Suprapubic skin (tissue), 4 donors: ENCODE measurements around the gene TIPARP. TPM values are rescaled to one million over a fixed set of nuclear protein-coding genes. Genes with fewer than 3 reads are reported as not detected.

ENCODE experiments used
- DNase-seq, 2 donors: peaks; one replicate each; pipeline ENCODE4 v3.0.0-alpha.2; 2019; ENCODE audit warnings: low spot score in 2 of 2
- H3K27ac ChIP-seq: fragments of 200-600 bp; sonication (generic); one replicate; pipeline ENCODE4 v1.5.1; 2019
- H3K27me3 ChIP-seq: fragments of 200-600 bp; sonication (generic); one replicate; pipeline ENCODE4 v1.5.1; 2019
- H3K36me3 ChIP-seq: fragments of 200-600 bp; sonication (generic); one replicate; pipeline ENCODE4 v1.5.1; 2019
- H3K4me1 ChIP-seq: fragments of 200-600 bp; sonication (generic); one replicate; pipeline ENCODE4 v1.5.1; 2019
- H3K4me3 ChIP-seq: fragments of 200-600 bp; sonication (generic); one replicate; pipeline ENCODE4 v1.5.1; 2019; ENCODE audit warnings: mild to moderate bottlenecking
- H3K9me3 ChIP-seq: fragments of 200-600 bp; sonication (generic); one replicate; pipeline ENCODE4 v1.5.1; 2019
- CTCF ChIP-seq, 2 donors: fragments of 200-600 bp in 1 of 2; fragments of 450-650 bp in 1 of 2; sonication (generic) in 1 of 2; IDR thresholded peaks; one replicate each; pipeline ENCODE4 v1.5.1; 2016 to 2019; ENCODE audit warnings: antibody characterized with exemption in 2 of 2, mild to moderate bottlenecking in 1 of 2, moderate library complexity in 1 of 2
- EP300 ChIP-seq: sonication (generic); formaldehyde crosslinking; IDR thresholded peaks from one replicate; pipeline ENCODE4 v1.6.1; 2017; ENCODE audit warnings: antibody characterized with exemption
- POLR2A ChIP-seq, 2 donors: fragments of 450-650 bp; IDR thresholded peaks; one replicate each; pipeline ENCODE4 v1.6.1; 2017; ENCODE audit warnings: antibody characterized with exemption in 2 of 2, mild to moderate bottlenecking in 2 of 2, moderate library complexity in 2 of 2
- POLR2AphosphoS5 ChIP-seq, 3 donors: sonication (generic); formaldehyde crosslinking; IDR thresholded peaks; one replicate each; pipeline ENCODE4 v1.6.1; 2017; ENCODE audit warnings: antibody characterized with exemption in 3 of 3
- WGBS: methylation state at CpG from one replicate; pipeline ENCODE4 v1.1.5; 2018; 5-methylcytosine and 5-hydroxymethylcytosine counted together
- total RNA-seq, 4 donors: library from RNA; depleted of rRNA; stranded (reverse); fragments of >200 nt; gene quantifications; one replicate each; pipeline ENCODE4 v1.1.0, GENCODE V29; 2016

The TIPARP gene
- total RNA-seq, 4 donors from 2014 or later, result 85.5 to 152 (median 140) TPM

DNA sequence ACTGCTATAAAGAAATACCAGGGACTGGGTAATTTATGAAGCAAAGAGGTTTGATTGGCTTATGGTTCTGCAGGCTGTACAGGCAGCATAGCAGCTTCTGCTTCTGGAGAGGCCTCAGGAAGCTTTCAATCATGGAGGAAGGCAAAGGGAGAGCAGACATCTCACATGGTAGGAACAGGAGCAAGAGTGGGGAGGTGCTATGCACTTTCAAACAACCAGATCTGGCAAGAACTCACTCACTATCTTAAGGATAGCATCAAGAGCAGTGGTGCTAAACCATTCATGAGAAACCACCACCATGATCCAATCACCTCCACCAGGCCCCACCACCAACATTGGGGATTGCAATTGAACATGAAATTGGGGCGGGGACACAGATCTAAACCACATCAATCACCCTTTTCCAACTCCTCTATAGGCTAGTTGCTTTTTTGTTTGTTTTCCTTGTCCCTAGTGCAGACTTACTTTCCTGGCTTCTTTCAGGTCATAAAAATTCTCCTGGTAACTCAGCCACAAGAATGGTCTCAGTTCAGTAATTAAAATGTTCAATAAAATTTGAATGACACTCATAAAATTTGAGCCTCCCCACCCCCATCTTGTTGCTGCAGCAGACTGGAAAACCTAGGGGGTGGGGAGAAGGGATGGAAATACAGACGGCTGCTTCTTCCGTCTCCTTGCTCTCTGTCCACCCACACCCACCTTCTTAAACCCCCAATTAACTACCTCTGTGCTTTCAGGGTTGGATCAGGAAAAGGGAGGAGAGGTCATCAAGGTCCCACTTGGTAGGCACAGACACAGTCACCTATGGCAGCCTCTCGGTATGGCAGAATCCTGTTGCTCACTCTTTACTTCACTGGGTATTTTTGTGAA lies 16.3 kb upstream of the TIPARP start:
- TF ChIP-seq CTCF (IDR thresholded peaks at IDR 0.05) (no peak), EP300 (no peak)
- H3K4me3 ChIP-seq, result no peak overlapping the region
- no peak overlapping the region for H3K27ac ChIP-seq
- H3K9me3 ChIP-seq, result no peaks in the 10 kb centered on the region
- WGBS, result 91% methylated on average over 4 of the region's 4 CpGs
- DNase-seq, result no peak
- no peaks in the 10 kb centered on the region for H3K36me3 ChIP-seq
- no peaks in the 10 kb centered on the region for H3K4me1 ChIP-seq
- no peaks in the 10 kb centered on the region for H3K27me3 ChIP-seq

DNA sequence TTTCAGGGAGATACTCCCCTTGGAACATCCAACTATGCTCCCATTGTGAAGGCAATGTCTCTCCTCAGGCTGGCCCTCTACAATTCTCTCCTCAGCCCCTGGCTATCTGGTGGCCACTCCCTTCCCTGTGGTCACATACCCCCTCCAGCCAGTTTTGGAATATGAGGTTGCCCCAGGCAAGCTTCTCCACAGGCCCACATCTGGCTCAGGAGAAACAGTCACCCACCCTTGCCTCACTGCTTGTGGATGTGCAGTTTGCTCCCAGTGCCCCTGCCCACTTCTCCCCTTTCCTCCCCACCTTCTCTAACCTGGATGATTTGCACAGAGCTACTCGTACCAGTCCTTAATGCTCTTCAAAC lies 15.7 kb upstream of the TIPARP start:
- TF ChIP-seq POLR2A (IDR thresholded peaks at IDR 0.05) (no peak), CTCF (IDR thresholded peaks at IDR 0.05) (no peak), EP300 (no peak), POLR2AphosphoS5 (IDR thresholded peaks at IDR 0.05) (no peak)
- WGBS, result 91% methylated on average over 1 of the region's 1 CpG

DNA sequence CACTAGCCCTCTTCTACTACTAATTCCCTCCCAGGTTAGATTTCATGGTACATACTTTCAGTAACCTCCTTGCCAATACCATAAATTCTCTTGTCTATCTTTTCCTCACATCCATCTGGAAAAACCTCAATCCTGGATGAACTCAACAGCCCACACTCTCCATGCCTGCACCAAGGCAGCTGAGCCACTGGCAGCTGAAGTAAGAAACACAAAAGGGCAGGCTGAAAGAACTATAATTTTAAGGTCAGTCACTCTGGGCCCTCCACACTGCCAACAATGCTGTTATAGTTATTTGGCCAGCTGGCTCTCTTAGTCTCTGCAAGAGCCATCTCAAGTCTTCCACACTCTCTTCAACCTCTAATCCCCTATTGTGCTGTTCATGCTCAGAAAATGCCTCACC lies 15.1 kb upstream of the TIPARP start:
- Histone ChIP-seq H3K4me3 (no peak overlapping the region), H3K27me3 (no peaks in the 10 kb centered on the region), H3K9me3 (no peaks in the 10 kb centered on the region), H3K36me3 (no peaks in the 10 kb centered on the region), H3K4me1 (no peaks in the 10 kb centered on the region), H3K27ac (no peak overlapping the region)
- DNase-seq, result no peak
- no peak for TF ChIP-seq CTCF (IDR thresholded peaks at IDR 0.05)

More for the DNA sequence above, 15.7 kb upstream of the TIPARP start:
- Histone ChIP-seq H3K4me1 (no peaks in the 10 kb centered on the region), H3K36me3 (no peaks in the 10 kb centered on the region), H3K27me3 (no peaks in the 10 kb centered on the region), H3K4me3 (no peak overlapping the region), H3K9me3 (no peaks in the 10 kb centered on the region), H3K27ac (no peak overlapping the region)
- DNase-seq, result no peak

DNA sequence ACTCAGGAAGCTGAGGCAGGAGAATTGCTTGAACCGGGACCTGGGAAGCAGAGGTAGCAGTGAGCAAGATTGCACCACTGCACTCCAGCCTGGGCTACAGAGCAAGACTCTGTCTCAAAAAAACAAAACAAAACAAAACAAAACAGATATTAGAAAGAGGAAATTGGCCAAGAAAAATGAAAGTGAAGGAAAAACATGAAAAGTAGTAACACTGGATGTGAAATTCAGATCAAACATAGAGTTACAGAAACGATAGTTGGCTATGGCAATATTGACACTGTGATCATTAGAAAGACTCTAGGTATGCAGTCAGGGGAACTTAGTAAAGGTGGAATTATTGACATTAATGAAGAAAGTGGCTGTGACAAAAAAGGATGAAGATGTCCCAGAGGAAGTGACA lies 13.2 kb upstream of the TIPARP start:
- WGBS, result 79% methylated on average over 2 of the region's 2 CpGs
- Histone ChIP-seq H3K9me3 (no peaks in the 10 kb centered on the region), H3K4me3 (no peak overlapping the region), H3K4me1 (no peaks in the 10 kb centered on the region), H3K36me3 (no peaks in the 10 kb centered on the region), H3K27ac (no peak overlapping the region), H3K27me3 (no peaks in the 10 kb centered on the region)
- TF ChIP-seq EP300 (no peak), CTCF (IDR thresholded peaks at IDR 0.05) (no peak), POLR2A (IDR thresholded peaks at IDR 0.05) (no peak), POLR2AphosphoS5 (IDR thresholded peaks at IDR 0.05) (no peak)
- no peak for DNase-seq

- no peaks in the 10 kb centered on the region for H3K27me3 ChIP-seq
- H3K27ac ChIP-seq, result no peak overlapping the region
- 89% methylated on average over 8 of the region's 8 CpGs for WGBS
- TF ChIP-seq POLR2A (IDR thresholded peaks at IDR 0.05) (no peak), EP300 (no peak)
- no peak for DNase-seq
- H3K4me3 ChIP-seq, result no peak overlapping the region
- H3K4me1 ChIP-seq, result peaks cover 15% of the 10 kb centered on the region
- H3K9me3 ChIP-seq, result no peaks in the 10 kb centered on the region
- H3K36me3 ChIP-seq, result no peaks in the 10 kb centered on the region
Measured at GRCh38 chr3:156664011-156664830, 10.2 kb upstream of the TIPARP start.
